PC-9 (cell line): ENCODE measurements around the gene LDB1. TPM values are rescaled to one million over a fixed set of nuclear protein-coding genes. Genes with fewer than 3 reads are reported as not detected.

Experiments
- BruUV-seq: library from RNA; stranded (reverse); fragments of 400-500 nt; replicated peaks from 2 replicates; lab custom pipeline; 2021; lab: Mats Ljungman, UMichigan
- CTCF ChIA-PET: fragments of 300-600 bp; sonication (Branson Sonifier 250); formaldehyde crosslinking; loops from one replicate; lab custom pipeline; 2022; ENCODE audit warnings: antibody characterized with exemption; lab: Charles Lee
- POLR2A ChIA-PET: fragments of 300-600 bp; sonication (Branson Sonifier 250); formaldehyde crosslinking; loops from one replicate; lab custom pipeline; 2022; ENCODE audit warnings: antibody characterized with exemption; ENCODE audit not compliant: unreplicated experiment; lab: Charles Lee
- DNase-seq, 2 experiments: peaks; one replicate each; pipeline versions ENCODE4 v3.0.0 to v3.0.0-alpha.2; 2015 to 2022; ENCODE audit warnings: mixed read lengths in 1 of 2
- H2AFZ ChIP-seq: fragments of 200-600 bp; sonication (generic); 2 replicates; pipeline ENCODE4 v1.8.1; 2017; ENCODE audit warnings: antibody characterized with exemption
- H3F3A ChIP-seq: fragments of 200-600 bp; sonication (generic); 2 replicates; pipeline ENCODE4 v1.8.1; 2017; ENCODE audit warnings: antibody characterized with exemption, mild to moderate bottlenecking, low read depth; ENCODE audit not compliant: insufficient read depth
- H3K27ac ChIP-seq: fragments of 200-600 bp; sonication (generic); 2 replicates; pipeline ENCODE4 v1.6.1; 2016; ENCODE audit warnings: mixed run types
- H3K27me3 ChIP-seq: fragments of 200-600 bp; sonication (generic); 2 replicates; pipeline ENCODE4 v1.6.1; 2016; ENCODE audit warnings: low read depth, mixed run types; ENCODE audit not compliant: insufficient read depth
- H3K36me3 ChIP-seq: fragments of 200-600 bp; sonication (generic); 2 replicates; pipeline ENCODE4 v1.6.1; 2016; ENCODE audit warnings: low read depth, mixed run types
- H3K4me1 ChIP-seq: fragments of 200-600 bp; sonication (generic); replicated peaks from 2 replicates; pipeline ENCODE4 v1.6.1; 2016; ENCODE audit warnings: mixed run types; ENCODE audit not compliant: insufficient read depth
- H3K4me2 ChIP-seq: fragments of 200-600 bp; sonication (generic); 2 replicates; pipeline ENCODE4 v1.6.1; 2017; ENCODE audit warnings: mixed run types
- H3K4me3 ChIP-seq: fragments of 200-600 bp; sonication (generic); 2 replicates; pipeline ENCODE4 v1.6.1; 2016; ENCODE audit warnings: mixed run types
- H3K79me2 ChIP-seq: fragments of 200-600 bp; sonication (generic); 2 replicates; pipeline ENCODE4 v1.6.1; 2017; ENCODE audit warnings: low read depth, mixed run types
- H3K9me2 ChIP-seq: fragments of 200-600 bp; sonication (generic); 2 replicates; pipeline ENCODE4 v1.8.1; 2017; ENCODE audit warnings: mild to moderate bottlenecking; ENCODE audit not compliant: insufficient read depth
- H3K9me3 ChIP-seq: fragments of 200-600 bp; sonication (generic); 2 replicates; pipeline ENCODE4 v1.8.1; 2016; ENCODE audit warnings: low read depth; ENCODE audit not compliant: insufficient read depth
- H4K20me1 ChIP-seq: fragments of 200-600 bp; sonication (generic); 2 replicates; pipeline ENCODE4 v1.8.1; 2017; ENCODE audit not compliant: insufficient read depth
- CTCF ChIP-seq: fragments of 200-600 bp; sonication (generic); conservative IDR thresholded peaks from 2 replicates; pipeline ENCODE4 v1.6.1; 2017; ENCODE audit warnings: mixed run types, antibody characterized with exemption, mild to moderate bottlenecking, moderate library complexity
- EZH2 ChIP-seq: fragments of 200-600 bp; sonication (generic); IDR thresholded peaks from 2 replicates; pipeline ENCODE4 v1.8.0; 2017; ENCODE audit warnings: antibody characterized with exemption, low read depth
- intact Hi-C: fragments of 100-400 bp; cut with micrococcal nuclease; formaldehyde crosslinking; loops from one replicate; pipeline ENCODE4 v1.10.0; 2022; ENCODE audit not compliant: unreplicated experiment
- total RNA-seq: library from RNA; stranded (reverse); gene quantifications from 2 replicates; pipeline ENCODE4 v1.2.3, GENCODE V29; 2021

LDB1 gene
- total RNA-seq, 1 experiment from 2014 or later, result 38.5 TPM

DNA sequence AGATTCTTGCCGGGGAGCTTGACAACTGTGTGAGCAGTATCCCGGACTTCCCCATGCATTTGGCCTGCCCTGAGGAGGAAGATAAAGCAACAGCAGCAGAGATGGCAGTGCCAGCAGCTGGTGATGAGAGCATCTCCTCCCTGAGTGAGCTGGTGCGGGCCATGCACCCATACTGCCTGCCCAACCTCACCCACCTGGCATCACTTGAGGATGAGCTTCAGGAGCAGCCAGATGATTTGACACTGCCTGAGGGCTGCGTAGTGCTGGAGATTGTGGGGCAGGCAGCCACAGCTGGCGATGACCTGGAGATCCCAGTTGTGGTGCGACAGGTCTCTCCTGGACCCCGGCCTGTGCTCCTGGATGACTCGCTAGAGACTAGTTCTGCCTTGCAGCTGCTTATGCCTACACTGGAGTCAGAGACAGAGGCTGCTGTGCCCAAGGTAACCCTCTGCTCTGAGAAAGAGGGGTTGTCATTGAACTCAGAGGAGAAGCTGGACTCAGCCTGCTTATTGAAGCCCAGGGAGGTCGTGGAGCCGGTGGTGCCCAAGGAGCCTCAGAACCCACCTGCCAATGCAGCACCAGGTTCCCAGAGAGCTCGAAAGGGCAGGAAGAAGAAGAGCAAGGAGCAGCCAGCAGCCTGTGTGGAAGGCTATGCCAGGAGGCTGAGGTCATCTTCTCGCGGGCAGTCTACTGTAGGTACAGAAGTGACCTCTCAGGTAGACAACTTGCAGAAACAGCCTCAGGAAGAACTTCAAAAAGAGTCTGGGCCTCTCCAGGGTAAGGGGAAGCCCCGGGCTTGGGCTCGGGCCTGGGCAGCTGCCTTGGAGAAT is 19.3 kb upstream of the LDB1 start:
- BruUV-seq, result no TSS peak
- Histone ChIP-seq H3K9me3 (no peaks in the 10 kb centered on the region), H3F3A (no peaks in the 10 kb centered on the region; the same call in 1 of the 2 replicates), H3K27ac (no peak overlapping the region), H3K79me2 (peaks cover 63% of the 10 kb centered on the region), H3K9me2 (no peaks in the 10 kb centered on the region), H3K27me3 (no peaks in the 10 kb centered on the region), H3K4me1 (peaks cover 9% of the 10 kb centered on the region), H2AFZ (no peak overlapping the region), H3K4me2 (no peak overlapping the region), H3K4me3 (no peak overlapping the region), H3K36me3 (peaks cover 8% of the 10 kb centered on the region), H4K20me1 (peaks cover 55% of the 10 kb centered on the region)
- DNase-seq, result no peak
- POLR2A ChIA-PET, result no interaction called here
- CTCF ChIA-PET, result no interaction called here
- TF ChIP-seq EZH2 (no peak), CTCF (no peak)
- intact Hi-C loops, result no loop called here

DNA sequence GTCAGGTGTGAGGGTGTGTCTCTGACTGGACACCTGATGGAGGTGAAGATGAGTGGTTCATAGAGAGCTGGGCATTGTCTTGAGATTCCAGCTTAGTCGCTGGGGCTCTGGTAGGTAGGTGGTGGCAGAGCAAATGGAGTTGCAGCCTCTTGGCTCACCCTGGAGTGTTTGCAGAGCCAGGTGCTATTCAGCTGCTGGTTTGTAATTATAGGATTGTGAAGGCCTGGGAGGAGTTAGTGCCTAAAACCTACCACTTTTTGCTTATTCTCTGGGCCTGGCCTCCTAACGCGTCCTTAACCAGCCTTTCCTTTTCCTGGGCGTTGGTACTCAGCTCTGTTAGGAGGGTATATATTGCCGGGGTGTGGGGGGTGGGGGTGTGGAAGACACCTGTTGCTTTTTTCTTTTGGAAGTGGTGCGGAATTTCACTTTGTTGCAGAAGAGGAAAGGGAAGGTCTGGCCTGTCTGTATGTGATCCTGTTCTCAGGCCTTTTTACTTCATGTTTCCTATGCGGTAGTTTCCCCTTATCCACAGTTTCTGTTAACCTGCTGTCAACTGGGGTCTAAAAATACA is 15.9 kb upstream of the LDB1 start:
- Histone ChIP-seq H3K9me2 (no peaks in the 10 kb centered on the region), H3K4me3 (no peak overlapping the region), H3K4me1 (peaks cover 21% of the 10 kb centered on the region), H3K27ac (no peak overlapping the region), H3K9me3 (no peaks in the 10 kb centered on the region), H3K27me3 (no peaks in the 10 kb centered on the region), H3K4me2 (peak overlapping the region; percentile 85; the same call in 1 of the 2 replicates), H3K36me3 (peaks cover 8% of the 10 kb centered on the region), H3K79me2 (peaks cover 72% of the 10 kb centered on the region), H2AFZ (no peak overlapping the region), H4K20me1 (peaks cover 56% of the 10 kb centered on the region), H3F3A (peaks cover 8% of the 10 kb centered on the region)
- no peak for DNase-seq
- POLR2A ChIA-PET, result interaction anchor here (0.6 to 0.7 kb wide), 2 partner anchors 11 to 114 kb away, joined by 3 to 5 read pairs; no protein-coding TSS in a partner anchor
- no peak for TF ChIP-seq CTCF
- no peak for TF ChIP-seq EZH2
- CTCF ChIA-PET, result no interaction called here
- intact Hi-C loops, result no loop called here
- BruUV-seq, result no TSS peak

- Histone ChIP-seq H3K9me3 (no peaks in the 10 kb centered on the region), H3K4me1 (peaks cover 21% of the 10 kb centered on the region), H2AFZ (no peak overlapping the region), H4K20me1 (peaks cover 46% of the 10 kb centered on the region), H3K79me2 (peaks cover 64% of the 10 kb centered on the region), H3K4me3 (peak overlapping the region; percentile 87), H3K36me3 (peaks cover 8% of the 10 kb centered on the region), H3F3A (peaks cover 8% of the 10 kb centered on the region), H3K27ac (peak overlapping the region; percentile 89), H3K9me2 (no peaks in the 10 kb centered on the region), H3K27me3 (no peaks in the 10 kb centered on the region), H3K4me2 (peak overlapping the region; percentile 85)
- TSS peak; percentile 61 for BruUV-seq
- ChIA-PET POLR2A (no interaction called here), CTCF (interaction anchor here (0.6 kb wide), 2 partner anchors 19 to 241 kb away, joined by 3 read pairs; no protein-coding TSS in a partner anchor)
- no peak for DNase-seq
- intact Hi-C loops, result no loop called here
- TF ChIP-seq EZH2 (no peak), CTCF (no peak)
Measured at GRCh38 chr10:102134416-102134815, 14.2 kb upstream of the LDB1 start.
